CD4-positive, alpha-beta T cell treated with Interleukin-15 for 4 hours (primary cell): ENCODE data around the gene MCM7.

ENCODE experiments used
- DNase-seq: peaks from one replicate; pipeline ENCODE4 v3.0.0-alpha.2; 2020; ENCODE audit warnings: low spot score

MCM7 gene

DNA sequence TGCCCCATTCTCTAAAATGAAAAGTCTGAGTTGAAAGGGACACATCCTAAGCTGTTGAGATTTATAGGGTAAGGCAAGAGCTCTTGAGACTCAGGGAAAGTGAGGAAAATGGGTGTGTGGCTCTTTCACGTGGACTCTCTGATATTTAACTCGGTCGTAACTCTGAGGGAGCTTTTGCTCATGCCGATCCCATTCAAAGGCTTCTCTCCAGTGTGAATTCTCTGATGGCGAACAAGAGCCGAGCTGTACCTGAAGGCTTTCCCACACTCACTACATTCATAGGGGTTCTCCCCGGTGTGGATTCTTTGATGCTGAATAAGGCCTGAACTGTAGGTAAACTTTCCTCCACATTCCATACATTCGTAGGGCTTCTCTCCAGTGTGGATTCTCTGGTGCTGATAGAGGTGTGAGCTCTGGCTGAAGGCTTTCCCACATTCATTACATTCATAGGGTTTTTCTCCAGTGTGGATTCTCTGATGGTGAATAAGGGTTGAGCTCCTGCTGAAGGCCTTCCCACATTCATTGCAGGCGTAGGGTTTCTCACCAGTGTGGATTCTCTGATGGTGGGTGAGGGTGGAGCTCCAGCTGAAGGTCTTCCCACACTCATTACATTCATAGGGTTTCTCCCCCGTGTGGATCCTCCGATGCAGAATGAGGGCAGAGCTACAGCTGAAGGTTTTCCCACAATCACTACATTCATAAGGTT, 30.0 kb downstream of the MCM7 start:
- DNase-seq = no peak

DNA sequence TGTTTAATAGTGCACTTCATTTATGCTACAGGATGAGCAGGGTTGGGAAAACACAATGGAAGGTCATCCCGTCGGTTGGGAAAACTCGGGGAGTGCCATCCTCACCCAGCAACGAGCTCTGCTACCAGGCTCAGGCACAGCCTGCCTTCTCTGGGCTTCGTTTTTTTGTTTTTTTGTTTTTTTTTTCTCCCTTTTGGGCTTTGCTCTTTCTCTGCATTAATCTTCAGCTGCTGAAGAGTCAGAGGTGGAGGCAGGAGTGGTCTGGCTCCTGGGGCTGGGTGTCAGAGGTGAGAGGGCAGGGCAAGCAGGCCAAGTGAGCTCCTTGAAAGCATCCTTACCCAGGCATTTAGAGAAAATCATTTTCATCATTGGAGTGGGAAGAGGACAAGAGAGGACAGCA, 31.2 kb downstream of the MCM7 start:
- DNase-seq = no peak

GRCh38 chr7:100066953-100067352, 34.2 kb downstream of the MCM7 start:
- no peak for DNase-seq

- DNase-seq = no peak
Observed at GRCh38 chr7:100065452-100066186, 35.6 kb downstream of the MCM7 start.

DNA sequence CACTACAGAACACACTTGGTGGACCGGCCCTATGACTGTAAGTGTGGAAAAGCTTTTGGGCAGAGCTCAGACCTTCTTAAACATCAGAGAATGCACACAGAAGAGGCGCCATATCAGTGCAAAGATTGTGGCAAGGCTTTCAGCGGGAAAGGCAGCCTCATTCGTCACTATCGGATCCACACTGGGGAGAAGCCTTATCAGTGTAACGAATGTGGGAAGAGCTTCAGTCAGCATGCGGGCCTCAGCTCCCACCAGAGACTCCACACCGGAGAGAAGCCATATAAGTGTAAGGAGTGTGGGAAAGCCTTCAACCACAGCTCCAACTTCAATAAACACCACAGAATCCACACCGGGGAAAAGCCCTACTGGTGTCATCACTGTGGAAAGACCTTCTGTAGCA, 37.0 kb downstream of the MCM7 start:
- DNase-seq = no peak

GRCh38 chr7:100063376-100063775, 37.8 kb downstream of the MCM7 start:
- DNase-seq = no peak

GRCh38 chr7:100061518-100062193, 39.5 kb downstream of the MCM7 start:
- DNase-seq = no peak

DNA sequence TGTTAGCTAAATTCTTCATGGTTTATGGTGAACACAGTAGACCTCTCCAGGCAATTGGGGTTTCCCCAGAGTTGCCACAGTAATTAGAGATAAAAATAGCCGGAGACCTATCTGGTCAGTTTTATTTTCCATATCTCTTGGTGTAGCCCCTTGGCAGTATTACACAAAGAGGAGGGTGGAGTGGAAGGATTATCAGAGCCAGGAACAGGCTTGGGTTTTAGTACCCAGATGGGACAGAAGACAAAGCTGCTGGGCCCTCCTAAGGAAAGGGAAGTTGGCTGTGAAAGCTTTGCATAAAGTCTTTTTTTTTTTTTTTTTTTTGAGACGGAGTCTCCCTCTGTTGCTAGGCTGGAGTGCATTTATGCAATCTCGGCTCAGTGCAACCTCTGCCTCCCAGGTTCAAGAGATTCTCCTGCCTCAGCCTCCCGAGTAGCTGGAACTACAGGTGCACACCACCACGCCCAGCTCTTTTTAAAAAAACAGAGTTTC, 41.9 kb downstream of the MCM7 start:
- no peak for DNase-seq

DNA sequence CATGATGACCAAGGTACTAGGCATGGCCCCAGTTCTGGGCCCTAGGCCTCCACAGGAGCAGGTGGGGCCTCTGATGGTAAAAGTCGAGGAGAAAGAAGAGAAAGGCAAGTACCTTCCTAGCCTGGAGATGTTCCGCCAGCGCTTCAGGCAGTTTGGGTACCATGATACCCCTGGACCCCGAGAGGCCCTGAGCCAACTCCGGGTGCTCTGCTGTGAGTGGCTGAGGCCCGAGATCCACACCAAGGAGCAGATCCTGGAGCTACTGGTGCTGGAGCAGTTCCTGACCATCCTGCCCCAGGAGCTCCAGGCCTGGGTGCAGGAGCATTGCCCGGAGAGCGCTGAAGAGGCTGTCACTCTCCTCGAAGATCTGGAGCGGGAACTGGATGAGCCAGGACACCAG, 44.2 kb downstream of the MCM7 start:
- no peak for DNase-seq

DNA sequence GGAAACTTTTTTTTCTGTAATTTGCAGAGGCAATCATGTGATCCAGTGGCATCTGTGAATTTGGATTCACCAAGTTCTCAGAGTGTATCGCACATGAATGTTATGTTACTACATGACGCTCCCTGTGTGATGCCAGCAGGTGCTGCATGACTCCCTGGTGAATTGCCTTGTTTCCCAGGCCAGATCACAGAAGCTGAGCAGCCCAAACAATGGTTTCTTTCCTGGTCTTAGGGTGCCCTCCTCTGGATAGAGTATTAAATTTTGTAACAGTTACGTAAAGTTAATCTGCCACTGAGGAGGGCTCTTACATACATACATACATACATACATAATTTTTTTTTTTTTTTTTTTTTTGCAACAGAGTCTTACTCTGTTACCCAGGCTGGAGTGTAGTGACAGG, 48.0 kb downstream of the MCM7 start:
- peak; percentile 43 for DNase-seq

DNA sequence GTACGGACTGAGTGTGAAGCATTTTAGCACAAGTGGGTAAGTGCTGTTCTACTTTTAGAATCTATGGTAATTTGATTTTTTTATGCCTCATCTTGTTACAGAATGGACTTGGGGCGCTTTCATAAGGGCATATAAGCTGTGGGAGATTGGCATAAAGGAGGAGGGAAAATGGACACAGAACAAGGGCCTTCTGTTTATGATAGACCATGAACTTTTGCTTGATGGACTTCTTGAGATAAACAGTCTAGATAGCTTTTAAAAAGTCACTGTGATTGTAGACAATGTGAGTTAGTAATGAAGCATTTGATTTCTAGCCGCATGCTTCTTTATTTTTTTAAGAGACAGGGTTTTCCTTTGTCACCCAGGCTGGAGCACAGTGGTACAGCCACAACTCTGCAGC, 49.6 kb downstream of the MCM7 start:
- DNase-seq = no peak

GRCh38 chr7:100049441-100050291, 51.5 kb downstream of the MCM7 start, which contains the start of gene ZSCAN21:
Gene ZSCAN21, plus strand, starts transcription at chr7:100049774. Its CDS starts 7,233 bp downstream, at chr7:100057007.
- DNase-seq = peak; percentile 81

DNA sequence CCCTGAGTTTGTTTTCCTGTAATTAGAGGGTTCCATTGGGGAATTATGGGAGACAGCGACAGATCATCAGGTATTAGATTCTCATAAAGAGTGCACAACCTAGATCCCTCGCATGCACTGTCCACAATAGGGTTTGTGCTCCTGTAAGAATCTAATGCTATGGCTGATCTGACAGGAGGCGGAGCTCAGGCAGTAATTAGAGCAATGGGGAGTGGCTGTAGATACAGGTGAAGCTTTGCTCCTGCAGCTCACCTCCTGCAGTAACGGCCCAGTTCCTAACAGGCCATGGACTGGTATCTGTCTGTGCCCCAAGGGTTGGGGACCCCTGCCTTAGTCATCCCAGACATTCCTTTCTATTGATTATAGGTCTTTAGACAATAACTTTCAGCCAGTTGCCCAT, 52.5 kb downstream of the MCM7 start:
- no peak for DNase-seq

GRCh38 chr7:100044718-100045117, 56.5 kb downstream of the MCM7 start:
- no peak for DNase-seq
